Stimulated activated CD4-positive, alpha-beta T cell treated with anti-CD3 and anti-CD28 coated beads, Interleukin-12 subunit alpha, Interleukin-12 subunit beta, amount 100 ng/mL, for 48 hours (primary cell): ENCODE data around the gene KCND2.

Experiments
- DNase-seq, 3 donors: peaks; one replicate each; pipeline ENCODE4 v3.0.0-alpha.2; 2020; ENCODE audit warnings: low read depth in 2 of 3, low spot score in 1 of 3

Gene KCND2

GRCh38 chr7:120307991-120308545 lies 35.1 kb downstream of the KCND2 start:
- DNase-seq = no peak

GRCh38 chr7:120311028-120311788 lies 38.2 kb downstream of the KCND2 start:
- no peak for DNase-seq

- no peak for DNase-seq
Measured at GRCh38 chr7:120320218-120320961, 47.4 kb downstream of the KCND2 start.

GRCh38 chr7:120327054-120327453 lies 54.1 kb downstream of the KCND2 start:
- DNase-seq = no peak

GRCh38 chr7:120332433-120332832 lies 59.5 kb downstream of the KCND2 start:
- DNase-seq = no peak

GRCh38 chr7:120334475-120334874 lies 61.5 kb downstream of the KCND2 start:
- no peak for DNase-seq

GRCh38 chr7:120337308-120337907 lies 64.4 kb downstream of the KCND2 start:
- DNase-seq = no peak

GRCh38 chr7:120344276-120344675 lies 71.3 kb downstream of the KCND2 start:
- DNase-seq = no peak

GRCh38 chr7:120353171-120353570 lies 80.2 kb downstream of the KCND2 start:
- DNase-seq = no peak

GRCh38 chr7:120360918-120361317 lies 87.9 kb downstream of the KCND2 start:
- DNase-seq = no peak

GRCh38 chr7:120363414-120363813 lies 90.4 kb downstream of the KCND2 start:
- no peak for DNase-seq

GRCh38 chr7:120370954-120371353 lies 98.0 kb downstream of the KCND2 start:
- no peak for DNase-seq

GRCh38 chr7:120373174-120373573 lies 100.2 kb downstream of the KCND2 start:
- no peak for DNase-seq

GRCh38 chr7:120394595-120394994 lies 121.6 kb downstream of the KCND2 start:
- DNase-seq = no peak

- DNase-seq = no peak
Measured at GRCh38 chr7:120395526-120396019, 122.6 kb downstream of the KCND2 start.

GRCh38 chr7:120398284-120399000 lies 125.5 kb downstream of the KCND2 start:
- no peak for DNase-seq

GRCh38 chr7:120400806-120401455 lies 128.0 kb downstream of the KCND2 start:
- no peak for DNase-seq

- no peak for DNase-seq
Measured at GRCh38 chr7:120402079-120402767, 129.2 kb downstream of the KCND2 start.

GRCh38 chr7:120402801-120403200 lies 129.8 kb downstream of the KCND2 start:
- no peak for DNase-seq

GRCh38 chr7:120404042-120404441 lies 131.1 kb downstream of the KCND2 start:
- no peak for DNase-seq
